Glutamatergic neuron (in vitro differentiated cells): ENCODE measurements around the gene GRM3. TPM values are rescaled to one million over a fixed set of nuclear protein-coding genes. Genes with fewer than 3 reads are reported as not detected.

Experiments
- DNase-seq: peaks from one replicate; pipeline ENCODE4 v3.0.0; 2022
- H3K27ac Mint-ChIP-seq: one replicate; pipeline ENCODE4 v1.8.0; 2020; ENCODE audit warnings: mild to moderate bottlenecking, mixed read lengths, inconsistent platforms; ENCODE audit not compliant: unreplicated experiment
- H3K27me3 Mint-ChIP-seq: one replicate; pipeline ENCODE4 v1.8.0; 2020; ENCODE audit warnings: mild to moderate bottlenecking, moderate library complexity, mixed read lengths, inconsistent platforms; ENCODE audit not compliant: unreplicated experiment
- H3K36me3 Mint-ChIP-seq: one replicate; pipeline ENCODE4 v1.8.0; 2020; ENCODE audit warnings: mild to moderate bottlenecking, mixed read lengths, inconsistent platforms; ENCODE audit not compliant: unreplicated experiment
- H3K4me1 Mint-ChIP-seq: one replicate; pipeline ENCODE4 v1.8.0; 2020; ENCODE audit warnings: mild to moderate bottlenecking, low read depth, mixed read lengths, inconsistent platforms; ENCODE audit not compliant: unreplicated experiment
- H3K4me3 Mint-ChIP-seq: one replicate; pipeline ENCODE4 v1.8.0; 2020; ENCODE audit warnings: mild to moderate bottlenecking, mixed read lengths, inconsistent platforms; ENCODE audit not compliant: unreplicated experiment
- H3K9me3 Mint-ChIP-seq: one replicate; pipeline ENCODE4 v1.8.0; 2020; ENCODE audit warnings: mild to moderate bottlenecking, moderate library complexity, mixed read lengths, inconsistent platforms; ENCODE audit not compliant: unreplicated experiment
- CTCF ChIP-seq: fragments of 200-600 bp; sonication (generic); IDR thresholded peaks from one replicate; pipeline ENCODE4 v1.5.0; 2021; ENCODE audit not compliant: partially characterized antibody, unreplicated experiment
- total RNA-seq: library from RNA; stranded (reverse); fragmentation: NEBNext Ultra II Directional; extraction: Animal tissue kit (Norgen Biotek cat#: 25700); gene quantifications from one replicate; pipeline ENCODE4 v1.2.1, GENCODE V29; 2021; ENCODE audit not compliant: unreplicated experiment

Gene GRM3
- total RNA-seq, 1 donor from 2014 or later = not detected

- Mint-ChIP-seq H3K4me3 (no peak overlapping the region), H3K9me3 (peaks cover 3% of the 10 kb centered on the region), H3K4me1 (no peaks in the 10 kb centered on the region), H3K36me3 (no peaks in the 10 kb centered on the region), H3K27me3 (no peaks in the 10 kb centered on the region), H3K27ac (no peak overlapping the region)
- DNase-seq = no peak
- no peak for TF ChIP-seq CTCF
Measured at GRCh38 chr7:86786376-86786775, 142.7 kb downstream of the GRM3 start.

- no peak overlapping the region for H3K27ac Mint-ChIP-seq
- TF ChIP-seq CTCF = no peak
- no peak overlapping the region for H3K4me3 Mint-ChIP-seq
- no peak for DNase-seq
- H3K9me3 Mint-ChIP-seq = peaks cover under 1% of the 10 kb centered on the region
- no peaks in the 10 kb centered on the region for H3K36me3 Mint-ChIP-seq
- H3K4me1 Mint-ChIP-seq = no peaks in the 10 kb centered on the region
- no peaks in the 10 kb centered on the region for H3K27me3 Mint-ChIP-seq
Measured at GRCh38 chr7:86788948-86789347, 145.2 kb downstream of the GRM3 start.

GRCh38 chr7:86790383-86790782, 146.7 kb downstream of the GRM3 start:
- H3K4me3 Mint-ChIP-seq = no peak overlapping the region
- no peaks in the 10 kb centered on the region for H3K4me1 Mint-ChIP-seq
- no peaks in the 10 kb centered on the region for H3K9me3 Mint-ChIP-seq
- no peak overlapping the region for H3K27ac Mint-ChIP-seq
- no peaks in the 10 kb centered on the region for H3K27me3 Mint-ChIP-seq
- no peaks in the 10 kb centered on the region for H3K36me3 Mint-ChIP-seq
- DNase-seq = no peak
- no peak for TF ChIP-seq CTCF

- DNase-seq = no peak
- no peaks in the 10 kb centered on the region for H3K4me1 Mint-ChIP-seq
- no peak for TF ChIP-seq CTCF
- peaks cover 3% of the 10 kb centered on the region for H3K36me3 Mint-ChIP-seq
- no peaks in the 10 kb centered on the region for H3K27me3 Mint-ChIP-seq
- peaks cover 2% of the 10 kb centered on the region for H3K9me3 Mint-ChIP-seq
- no peak overlapping the region for H3K4me3 Mint-ChIP-seq
- H3K27ac Mint-ChIP-seq = no peak overlapping the region
Measured at GRCh38 chr7:86792260-86792659, 148.6 kb downstream of the GRM3 start.

GRCh38 chr7:86793136-86793535, 149.4 kb downstream of the GRM3 start:
- DNase-seq = no peak
- no peak for TF ChIP-seq CTCF
- Mint-ChIP-seq H3K27me3 (no peaks in the 10 kb centered on the region), H3K4me3 (no peak overlapping the region), H3K9me3 (peaks cover 2% of the 10 kb centered on the region), H3K27ac (no peak overlapping the region), H3K4me1 (no peaks in the 10 kb centered on the region), H3K36me3 (peaks cover 6% of the 10 kb centered on the region)
